NCI-H345 treated with DMSO at 0.1 percent for 48 hours (cell line): ENCODE results near the gene CRYBG1.
"Not testable (repeated sequence)": the region's sequence is repeated elsewhere in the genome, so short reads cannot be mapped to it uniquely, and the experiment has no call there.

Experiments used
- DNase-seq: peaks from one replicate; lab custom pipeline; 2025; ENCODE audit not compliant: unreplicated experiment; lab: John Stamatoyannopoulos, UW

CRYBG1 gene

DNA sequence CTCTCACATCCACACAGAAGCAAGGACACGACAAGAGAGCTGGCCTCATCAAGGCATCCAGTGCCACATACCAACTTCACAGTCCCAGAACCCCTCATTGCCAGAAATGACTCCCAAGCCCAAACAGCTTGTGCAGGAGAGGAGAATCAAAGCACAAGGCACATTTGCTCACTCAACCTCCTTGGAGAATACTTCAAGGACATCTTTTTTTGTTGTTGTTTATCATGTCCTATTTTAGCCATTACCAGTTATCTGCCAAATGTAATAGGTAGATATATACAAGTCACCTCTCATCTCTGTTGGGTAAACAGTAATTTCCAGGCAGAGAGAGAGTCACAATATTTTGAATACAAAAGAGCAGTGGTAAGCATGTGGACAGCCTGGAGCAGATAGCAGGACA lies 221.0 kb downstream of the CRYBG1 start:
- no peak for DNase-seq

DNA sequence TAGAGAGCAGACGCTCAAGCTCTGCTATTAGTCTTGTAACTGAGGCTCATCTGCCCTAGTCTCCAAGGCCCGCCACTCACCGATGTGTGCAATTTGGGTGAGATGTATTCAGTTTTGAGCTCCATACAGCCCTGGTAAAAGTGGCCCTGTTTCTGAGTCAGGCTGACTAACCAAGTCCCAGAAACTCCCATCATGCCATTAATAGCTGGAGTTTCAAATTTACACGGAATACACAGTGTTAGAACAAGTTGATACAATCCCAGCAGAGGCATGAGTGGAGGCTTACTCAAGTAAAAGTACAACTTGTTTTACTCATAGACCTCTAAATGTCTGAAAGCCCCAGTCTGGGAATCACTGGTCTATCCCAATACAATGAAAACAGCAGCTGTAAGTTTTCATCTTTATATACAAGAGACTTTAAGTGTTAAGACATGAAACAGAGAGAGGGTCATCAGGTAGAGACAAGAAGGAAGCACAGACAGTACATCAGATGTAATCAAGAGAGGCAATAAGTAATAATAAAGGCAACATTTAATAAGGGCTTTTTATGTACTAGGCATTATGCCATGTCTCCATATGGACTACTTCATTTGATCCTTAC lies 226.4 kb downstream of the CRYBG1 start:
- no peak for DNase-seq

GRCh38 chr6:106588937-106589336 lies 228.4 kb downstream of the CRYBG1 start:
- not testable (repeated sequence) for DNase-seq

GRCh38 chr6:106591111-106591825 lies 230.8 kb downstream of the CRYBG1 start:
- no peak for DNase-seq

DNA sequence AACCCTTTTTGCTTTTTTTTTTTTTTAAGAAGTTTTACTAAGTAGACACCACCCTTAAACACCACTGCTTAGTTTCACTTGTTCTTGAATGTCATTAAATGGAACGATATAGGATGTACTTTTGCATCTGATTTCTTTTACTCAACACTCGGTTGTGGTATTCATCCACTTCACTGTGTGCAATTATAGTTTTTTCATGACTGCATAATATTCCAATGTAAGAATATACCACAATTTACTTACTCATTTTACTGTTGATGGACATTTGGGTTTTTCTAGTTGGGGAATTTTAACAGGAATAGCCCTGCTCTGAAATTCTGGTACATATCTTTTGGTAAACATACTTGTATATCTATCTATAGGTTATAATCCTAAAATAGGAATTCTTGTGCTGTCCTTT lies 238.9 kb downstream of the CRYBG1 start:
- no peak for DNase-seq

DNA sequence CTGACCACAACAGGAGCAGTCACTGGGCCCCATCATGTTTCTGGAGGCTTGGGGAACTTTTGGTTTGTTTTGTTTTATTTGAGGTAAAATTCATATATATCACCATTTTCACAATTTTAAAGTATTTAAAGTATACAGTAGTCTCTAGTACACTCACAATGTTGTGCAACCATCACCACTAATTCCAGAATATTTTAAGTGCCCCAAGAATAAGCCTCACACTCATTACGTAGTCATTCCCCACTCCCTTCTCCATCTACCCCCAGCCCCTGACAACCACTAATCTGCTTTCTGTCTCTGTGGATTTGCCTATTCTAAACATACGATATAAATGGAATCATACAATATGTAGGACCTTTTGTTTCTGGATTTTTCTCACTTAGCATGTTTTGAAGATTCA lies 239.8 kb downstream of the CRYBG1 start:
- no peak for DNase-seq

GRCh38 chr6:106608080-106608668 lies 247.7 kb downstream of the CRYBG1 start:
- DNase-seq, result no peak

DNA sequence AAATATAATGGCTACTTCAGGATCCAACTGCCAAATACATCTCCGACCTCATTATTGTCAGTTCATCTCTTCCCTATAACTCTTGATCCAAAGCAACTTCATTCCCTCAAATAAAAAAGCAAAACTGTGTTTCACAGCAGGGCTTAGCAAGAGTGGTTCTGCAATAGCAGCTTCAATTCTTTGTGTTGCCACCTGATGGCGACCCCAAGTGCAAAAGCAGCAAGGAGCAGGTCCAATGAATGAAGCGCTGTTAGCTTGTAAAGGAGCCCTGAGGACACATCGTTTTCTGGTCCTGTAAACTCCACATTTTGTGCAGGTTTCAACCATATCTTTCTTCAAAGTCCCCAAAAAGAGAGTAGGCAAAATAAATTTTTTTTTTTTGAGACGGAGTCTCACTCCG lies 249.2 kb downstream of the CRYBG1 start:
- peak; percentile 9 for DNase-seq

DNA sequence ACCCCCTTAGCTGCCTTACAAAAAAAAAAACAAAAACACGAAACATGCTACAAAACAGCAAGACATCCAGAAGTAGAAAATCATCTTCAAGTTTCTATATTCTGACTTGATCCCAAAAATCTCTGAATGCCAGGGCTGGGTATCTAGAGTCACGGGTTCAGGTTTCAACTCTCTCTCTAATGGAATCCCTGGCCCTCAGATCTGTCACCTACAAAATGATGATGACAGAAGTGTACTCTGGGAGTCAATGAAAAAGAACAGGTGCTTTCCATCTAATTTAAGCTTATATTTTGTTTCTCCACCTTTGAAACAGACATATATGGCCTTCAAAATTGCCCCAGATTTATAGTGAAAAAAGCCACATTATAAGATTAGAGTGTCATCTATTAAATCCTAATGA lies 250.5 kb downstream of the CRYBG1 start:
- DNase-seq, result no peak

DNA sequence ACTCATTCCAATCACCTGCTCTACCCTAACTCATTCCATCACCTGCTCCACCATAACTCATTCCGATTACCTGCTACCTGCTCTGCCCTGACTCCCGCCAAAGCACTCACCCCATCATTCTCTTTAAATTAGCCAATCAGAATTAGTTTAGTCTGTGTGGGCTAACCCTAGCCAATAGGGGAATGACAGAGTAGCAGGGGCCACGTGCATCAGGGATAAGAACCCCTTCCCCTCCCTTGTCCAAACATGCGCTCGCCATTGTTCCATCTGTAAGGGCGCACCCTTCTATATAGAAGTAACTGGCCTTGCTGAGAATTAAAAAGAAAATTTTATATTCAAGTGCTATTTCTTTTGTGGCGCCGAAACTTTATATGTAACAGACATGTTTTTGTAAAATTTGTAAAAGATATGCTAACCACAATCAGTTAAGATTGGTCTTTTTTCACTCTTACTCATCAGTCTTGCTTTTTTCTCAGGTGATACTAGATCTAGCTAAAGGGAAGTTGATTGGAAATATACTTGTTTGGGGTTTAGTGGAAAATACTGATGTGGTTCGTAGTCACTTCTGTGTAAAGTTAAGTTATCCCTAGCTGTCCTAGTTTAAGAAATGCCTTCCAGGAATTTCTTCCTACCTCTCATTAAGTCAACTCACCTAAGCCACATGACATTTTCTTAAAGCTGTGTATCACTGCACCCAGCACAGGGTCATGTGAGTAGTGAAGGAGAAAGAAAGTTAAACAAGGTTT lies 252.3 kb downstream of the CRYBG1 start:
- DNase-seq, result no peak

GRCh38 chr6:106613590-106613989 lies 253.1 kb downstream of the CRYBG1 start:
- no peak for DNase-seq

- no peak for DNase-seq
These were observed 253.6 kb downstream of the CRYBG1 start for GRCh38 chr6:106614166-106614565.

DNA sequence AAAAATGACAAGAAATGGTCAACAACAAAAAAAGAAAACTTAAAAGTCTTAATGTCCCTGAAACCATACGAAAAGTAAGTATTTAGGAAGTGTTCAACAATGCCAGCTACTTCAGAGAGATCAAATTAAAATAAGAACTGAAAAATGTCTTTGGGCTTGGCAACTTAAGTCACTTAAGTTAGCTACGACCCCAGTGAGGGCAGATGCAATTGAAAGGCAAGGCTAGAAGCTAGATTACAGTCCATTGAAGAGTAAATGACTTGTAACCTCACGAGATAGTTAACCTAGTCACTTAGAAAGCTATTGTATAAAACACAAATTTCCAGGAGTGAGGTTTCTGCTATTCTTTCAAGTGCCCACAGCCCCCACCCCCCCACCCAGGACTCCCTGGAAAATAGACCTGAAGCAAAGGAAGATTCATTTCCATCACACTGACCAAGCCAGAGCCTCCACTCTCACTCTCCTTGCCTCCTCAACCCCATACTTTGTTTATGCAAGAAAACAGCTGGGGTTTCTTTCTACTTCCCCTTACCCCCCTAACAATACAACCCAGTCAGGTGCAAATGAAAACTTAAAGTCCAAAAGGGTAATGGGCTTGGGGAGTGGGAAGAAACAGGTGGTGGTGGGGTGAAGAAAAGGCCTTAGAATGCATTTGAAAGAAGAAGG lies 254.2 kb downstream of the CRYBG1 start:
- DNase-seq, result no peak

- DNase-seq, result no peak
These were observed 256.8 kb downstream of the CRYBG1 start for GRCh38 chr6:106617302-106617701.

GRCh38 chr6:106617857-106618256 lies 257.3 kb downstream of the CRYBG1 start:
- no peak for DNase-seq

GRCh38 chr6:106618324-106618723 lies 257.8 kb downstream of the CRYBG1 start:
- no peak for DNase-seq

DNA sequence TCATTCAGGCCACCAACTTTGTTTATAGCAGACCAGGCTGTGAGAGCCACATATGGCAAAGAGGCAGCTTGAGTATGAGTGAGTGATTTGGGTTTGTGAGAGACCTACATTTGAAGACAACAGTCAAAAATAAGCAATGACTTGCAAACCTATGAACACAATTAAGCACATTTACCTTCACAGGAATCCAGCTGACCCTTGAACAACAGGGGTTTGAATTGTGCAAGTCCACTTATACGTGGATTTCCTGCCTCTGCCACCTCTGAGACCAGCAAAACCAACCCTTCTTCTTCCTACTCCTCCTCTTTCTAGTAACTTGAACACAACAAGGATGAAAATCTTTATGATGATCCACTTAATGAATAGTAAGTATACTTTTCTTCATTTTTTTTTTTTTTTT lies 258.7 kb downstream of the CRYBG1 start:
- no peak for DNase-seq

DNA sequence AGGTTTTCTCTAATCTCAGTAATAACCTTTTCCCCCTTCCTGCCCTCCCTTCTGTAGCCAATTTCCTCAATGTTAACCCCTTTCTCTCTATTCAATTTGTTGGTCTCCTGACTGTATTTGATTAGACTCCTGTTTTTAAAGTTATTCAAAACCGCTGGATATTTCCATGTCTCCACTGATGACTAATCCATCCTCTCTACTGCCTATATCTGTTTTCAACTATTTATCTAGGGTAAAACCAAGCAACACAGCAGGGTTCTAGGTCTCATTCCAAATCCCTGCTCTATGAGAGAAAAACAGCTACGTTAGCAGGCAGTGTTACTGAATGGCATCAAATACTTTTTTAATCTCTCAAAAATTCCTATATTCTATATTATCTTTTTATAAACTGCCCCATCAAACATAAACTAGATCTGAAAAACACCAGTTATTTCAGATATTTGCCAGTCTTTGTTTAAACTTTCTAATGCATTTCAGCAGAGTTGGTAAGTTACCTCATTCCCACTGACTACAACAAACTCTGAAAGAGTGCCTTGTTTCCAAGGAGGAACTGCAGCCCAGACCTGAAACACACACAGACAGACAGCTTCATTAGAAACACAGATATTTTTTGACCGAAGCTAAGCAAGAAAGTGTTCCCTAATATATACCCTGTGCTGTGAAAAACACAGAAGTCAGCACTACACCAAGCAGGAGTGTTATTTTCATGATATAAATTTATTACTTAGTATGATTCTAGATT lies 260.6 kb downstream of the CRYBG1 start:
- no peak for DNase-seq
